ENCODE results near the gene TMEM31.

DNA sequence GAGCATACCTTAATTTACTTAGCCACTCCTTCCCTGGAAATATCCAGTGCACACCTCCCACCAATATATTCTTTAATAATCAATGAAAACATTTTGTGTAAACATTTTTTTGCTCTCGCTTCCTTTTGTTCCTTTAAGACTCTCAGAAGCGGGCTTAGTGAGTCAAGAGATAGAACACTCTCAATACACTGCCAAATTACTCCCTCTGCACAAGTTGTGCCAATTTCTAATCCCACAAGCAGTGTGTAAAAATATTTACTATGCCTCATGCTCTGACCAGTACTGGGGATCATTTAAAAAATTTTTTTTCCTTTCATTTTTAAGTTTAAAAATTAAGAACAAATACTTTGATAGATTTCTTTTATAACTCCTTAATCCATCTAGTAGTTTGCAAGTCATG, 29.3 kb upstream of the TMEM31 start:
- TF ChIP-seq, protein P1, sequence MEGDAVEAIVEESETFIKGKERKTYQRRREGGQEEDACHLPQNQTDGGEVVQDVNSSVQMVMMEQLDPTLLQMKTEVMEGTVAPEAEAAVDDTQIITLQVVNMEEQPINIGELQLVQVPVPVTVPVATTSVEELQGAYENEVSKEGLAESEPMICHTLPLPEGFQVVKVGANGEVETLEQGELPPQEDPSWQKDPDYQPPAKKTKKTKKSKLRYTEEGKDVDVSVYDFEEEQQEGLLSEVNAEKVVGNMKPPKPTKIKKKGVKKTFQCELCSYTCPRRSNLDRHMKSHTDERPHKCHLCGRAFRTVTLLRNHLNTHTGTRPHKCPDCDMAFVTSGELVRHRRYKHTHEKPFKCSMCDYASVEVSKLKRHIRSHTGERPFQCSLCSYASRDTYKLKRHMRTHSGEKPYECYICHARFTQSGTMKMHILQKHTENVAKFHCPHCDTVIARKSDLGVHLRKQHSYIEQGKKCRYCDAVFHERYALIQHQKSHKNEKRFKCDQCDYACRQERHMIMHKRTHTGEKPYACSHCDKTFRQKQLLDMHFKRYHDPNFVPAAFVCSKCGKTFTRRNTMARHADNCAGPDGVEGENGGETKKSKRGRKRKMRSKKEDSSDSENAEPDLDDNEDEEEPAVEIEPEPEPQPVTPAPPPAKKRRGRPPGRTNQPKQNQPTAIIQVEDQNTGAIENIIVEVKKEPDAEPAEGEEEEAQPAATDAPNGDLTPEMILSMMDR (IDR thresholded peaks at IDR 0.05) = no peak
- no peak for TF ChIP-seq POLR2A (IDR thresholded peaks at IDR 0.05)

All from esophagus squamous epithelium (tissue), 4 donors.